Activated CD4-positive, alpha-beta T cell treated with anti-CD3 and anti-CD28 coated beads, Interleukin-2, Interleukin-4, amounts not matched to agents 100 ng/mL and 50 ng/mL, durations not matched to agents 16 hours and 8 hours (primary cell): ENCODE data around the gene CTNNB1.

Source experiments
- DNase-seq: peaks from one replicate; pipeline ENCODE4 v3.0.0-alpha.2; 2020; ENCODE audit warnings: low spot score

CTNNB1 gene

GRCh38 chr3:41192885-41193284 lies 6.4 kb upstream of the CTNNB1 start:
- no peak for DNase-seq

GRCh38 chr3:41193794-41194539 lies 5.3 kb upstream of the CTNNB1 start:
- DNase-seq, result no peak

GRCh38 chr3:41194701-41195100 lies 4.6 kb upstream of the CTNNB1 start:
- DNase-seq, result no peak

GRCh38 chr3:41195946-41196345 lies 3.4 kb upstream of the CTNNB1 start:
- no peak for DNase-seq

GRCh38 chr3:41196499-41197410 lies 2.5 kb upstream of the CTNNB1 start:
- DNase-seq, result no peak

GRCh38 chr3:41198046-41198445 lies 1.3 kb upstream of the CTNNB1 start:
- no peak for DNase-seq

GRCh38 chr3:41198526-41198925 lies 779 bp upstream of the CTNNB1 start:
- DNase-seq, result no peak

- DNase-seq, result peak; percentile 35
Measured at GRCh38 chr3:41199866-41200668, 762 bp downstream of the CTNNB1 start.

- peak; percentile 49 for DNase-seq
Measured at GRCh38 chr3:41200669-41201021, 1.3 kb downstream of the CTNNB1 start.

- no peak for DNase-seq
Measured at GRCh38 chr3:41202075-41202833, 2.9 kb downstream of the CTNNB1 start.

GRCh38 chr3:41202834-41203345 lies 3.6 kb downstream of the CTNNB1 start:
- DNase-seq, result peak; percentile 39

GRCh38 chr3:41204369-41204768 lies 5.1 kb downstream of the CTNNB1 start:
- no peak for DNase-seq

- no peak for DNase-seq
Measured at GRCh38 chr3:41205591-41205990, 6.3 kb downstream of the CTNNB1 start.

GRCh38 chr3:41207355-41207754 lies 8.1 kb downstream of the CTNNB1 start:
- DNase-seq, result no peak

- no peak for DNase-seq
Measured at GRCh38 chr3:41208507-41209220, 9.4 kb downstream of the CTNNB1 start.

- no peak for DNase-seq
Measured at GRCh38 chr3:41209646-41210045, 10.3 kb downstream of the CTNNB1 start.

GRCh38 chr3:41210966-41211365 lies 11.7 kb downstream of the CTNNB1 start:
- no peak for DNase-seq

- DNase-seq, result no peak
Measured at GRCh38 chr3:41212088-41212487, 12.8 kb downstream of the CTNNB1 start.

GRCh38 chr3:41213588-41213987 lies 14.3 kb downstream of the CTNNB1 start:
- no peak for DNase-seq

- no peak for DNase-seq
Measured at GRCh38 chr3:41216422-41216821, 17.1 kb downstream of the CTNNB1 start.

- DNase-seq, result no peak
Measured at GRCh38 chr3:41216993-41217392, 17.7 kb downstream of the CTNNB1 start.
